GM13977 (cell line): ENCODE results near the gene CAGE1.

Source experiments
- DNase-seq: peaks from one replicate; pipeline ENCODE4 v3.0.0; 2012; ENCODE audit warnings: low spot score
- in situ Hi-C: fragments of 300-500 bp; cut with MboI; formaldehyde crosslinking; loops from one replicate; pipeline ENCODE4 v1.12.0; 2022; ENCODE audit warnings: low sequenced_read_pairs, low pct_unique_long_range_greater_than_20kb, mixed read lengths, inconsistent platforms; ENCODE audit not compliant: unreplicated experiment
- TF ChIP-seq, protein P1 (sequence below): IDR thresholded peaks from 2 replicates; pipeline ENCODE4 v1.5.1; 2012; ENCODE audit warnings: mild to moderate bottlenecking, control low read depth; ENCODE audit not compliant: insufficient read depth; ENCODE audit errors: extremely low read depth, missing control alignments

Gene CAGE1

DNA sequence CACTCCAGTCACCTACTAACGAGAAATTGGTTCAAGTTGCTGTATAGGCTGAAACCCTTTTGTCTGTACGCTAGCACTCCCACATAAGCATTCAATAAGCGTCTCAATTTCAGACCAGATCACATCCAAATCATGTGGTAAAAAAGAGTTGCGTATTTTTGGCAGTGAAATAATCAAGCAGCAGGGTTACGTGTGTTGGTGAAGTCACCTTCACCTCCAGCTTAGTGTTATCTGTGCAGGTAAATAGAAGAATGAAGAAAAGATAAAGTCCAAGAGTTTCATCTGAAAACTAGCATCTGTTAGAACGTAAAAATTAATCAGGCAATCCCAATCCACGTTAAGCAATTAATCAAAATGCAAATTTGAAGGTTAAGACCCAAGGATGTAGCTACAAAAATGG lies 87.8 kb downstream of the CAGE1 start:
- TF ChIP-seq, protein P1, sequence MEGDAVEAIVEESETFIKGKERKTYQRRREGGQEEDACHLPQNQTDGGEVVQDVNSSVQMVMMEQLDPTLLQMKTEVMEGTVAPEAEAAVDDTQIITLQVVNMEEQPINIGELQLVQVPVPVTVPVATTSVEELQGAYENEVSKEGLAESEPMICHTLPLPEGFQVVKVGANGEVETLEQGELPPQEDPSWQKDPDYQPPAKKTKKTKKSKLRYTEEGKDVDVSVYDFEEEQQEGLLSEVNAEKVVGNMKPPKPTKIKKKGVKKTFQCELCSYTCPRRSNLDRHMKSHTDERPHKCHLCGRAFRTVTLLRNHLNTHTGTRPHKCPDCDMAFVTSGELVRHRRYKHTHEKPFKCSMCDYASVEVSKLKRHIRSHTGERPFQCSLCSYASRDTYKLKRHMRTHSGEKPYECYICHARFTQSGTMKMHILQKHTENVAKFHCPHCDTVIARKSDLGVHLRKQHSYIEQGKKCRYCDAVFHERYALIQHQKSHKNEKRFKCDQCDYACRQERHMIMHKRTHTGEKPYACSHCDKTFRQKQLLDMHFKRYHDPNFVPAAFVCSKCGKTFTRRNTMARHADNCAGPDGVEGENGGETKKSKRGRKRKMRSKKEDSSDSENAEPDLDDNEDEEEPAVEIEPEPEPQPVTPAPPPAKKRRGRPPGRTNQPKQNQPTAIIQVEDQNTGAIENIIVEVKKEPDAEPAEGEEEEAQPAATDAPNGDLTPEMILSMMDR = no peak
- DNase-seq = no peak
- in situ Hi-C loops = no loop called here

DNA sequence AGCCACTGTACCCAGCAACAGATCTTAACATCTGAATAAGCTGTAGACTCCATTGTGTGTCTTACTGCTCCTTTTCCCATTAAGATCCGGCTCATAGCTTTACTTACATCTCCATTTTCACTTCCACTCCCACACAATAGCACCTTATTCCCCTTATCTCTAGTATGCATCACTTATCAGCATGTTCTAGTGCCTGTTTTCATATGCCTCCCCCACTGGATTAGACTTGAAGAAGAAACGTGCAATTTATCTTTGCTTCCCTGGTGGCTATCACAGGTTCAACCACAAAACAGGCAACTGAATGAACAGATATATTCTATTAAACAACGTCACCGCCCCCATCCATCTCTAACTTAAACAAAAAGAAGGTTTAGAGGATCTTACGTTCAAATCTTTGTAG lies 88.6 kb downstream of the CAGE1 start:
- in situ Hi-C loops = no loop called here
- TF ChIP-seq, protein P1 = no peak
- DNase-seq = no peak

DNA sequence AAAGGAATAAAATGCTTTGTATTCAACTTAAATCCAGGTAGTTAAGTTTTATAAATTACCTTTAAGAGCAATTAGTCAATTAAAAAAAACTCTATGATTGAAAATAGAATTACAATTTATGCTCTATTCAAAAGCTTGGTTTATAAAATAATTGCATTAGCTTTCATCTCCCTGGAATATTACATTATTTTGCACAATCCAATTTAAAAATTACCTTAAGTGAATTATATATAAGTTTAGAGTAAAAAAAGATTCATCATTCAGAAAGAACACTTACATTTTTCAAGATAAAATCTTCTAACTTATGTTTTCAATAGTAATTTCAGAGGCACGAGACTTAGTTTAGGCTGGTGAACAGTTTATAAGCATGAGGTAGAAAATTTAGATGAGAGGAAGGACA lies 91.4 kb downstream of the CAGE1 start:
- TF ChIP-seq, protein P1 = no peak
- DNase-seq = no peak
- in situ Hi-C loops = loop anchor here (25.0 kb wide), 2 partner anchors 89 to 739 kb away; partner anchors contain the start of genes CAGE1 and RIOK1

DNA sequence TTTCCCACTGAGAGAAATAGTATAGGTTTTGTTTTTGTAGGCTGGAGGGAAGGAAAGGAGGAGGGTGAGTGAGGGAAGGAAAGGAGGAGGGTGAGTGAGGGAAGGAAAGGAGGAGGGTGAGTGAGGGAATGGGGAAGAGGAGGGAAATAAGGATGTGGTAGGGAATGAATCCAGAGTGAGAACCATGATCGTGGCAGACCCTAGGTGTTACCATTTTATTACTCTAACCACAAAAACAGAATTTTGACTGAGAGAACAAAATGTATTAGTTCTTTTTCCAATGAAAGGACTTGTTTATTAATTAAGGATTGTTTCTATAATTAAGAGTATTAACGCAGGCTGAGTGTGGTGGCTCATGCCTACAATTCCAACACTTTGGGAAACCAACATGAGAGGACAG lies 92.9 kb downstream of the CAGE1 start:
- in situ Hi-C loops = loop anchor here (25.0 kb wide), 2 partner anchors 91 to 741 kb away; partner anchors contain the start of genes CAGE1 and RIOK1
- no peak for DNase-seq
- TF ChIP-seq, protein P1 = no peak

DNA sequence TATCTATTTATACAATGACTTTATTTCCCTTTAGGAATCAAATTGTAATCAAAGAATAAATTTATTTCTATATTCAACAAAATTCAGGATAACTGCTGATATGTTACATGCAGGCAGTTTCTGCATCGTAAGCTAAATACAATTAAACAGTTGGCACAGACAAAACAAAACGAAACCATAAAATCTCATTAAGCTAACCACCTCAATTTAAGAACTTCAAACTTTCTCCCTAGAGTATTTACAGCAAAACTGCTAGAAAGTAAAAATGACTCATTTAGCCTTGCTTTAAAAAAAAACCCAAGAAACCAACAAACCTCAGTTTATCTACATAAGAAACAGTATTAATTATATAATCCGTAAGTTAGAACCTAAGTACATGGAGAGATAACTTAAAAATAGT lies 93.6 kb downstream of the CAGE1 start:
- in situ Hi-C loops = loop anchor here (25.0 kb wide), 2 partner anchors 91 to 741 kb away; partner anchors contain the start of genes CAGE1 and RIOK1
- no peak for DNase-seq
- TF ChIP-seq, protein P1 = no peak

DNA sequence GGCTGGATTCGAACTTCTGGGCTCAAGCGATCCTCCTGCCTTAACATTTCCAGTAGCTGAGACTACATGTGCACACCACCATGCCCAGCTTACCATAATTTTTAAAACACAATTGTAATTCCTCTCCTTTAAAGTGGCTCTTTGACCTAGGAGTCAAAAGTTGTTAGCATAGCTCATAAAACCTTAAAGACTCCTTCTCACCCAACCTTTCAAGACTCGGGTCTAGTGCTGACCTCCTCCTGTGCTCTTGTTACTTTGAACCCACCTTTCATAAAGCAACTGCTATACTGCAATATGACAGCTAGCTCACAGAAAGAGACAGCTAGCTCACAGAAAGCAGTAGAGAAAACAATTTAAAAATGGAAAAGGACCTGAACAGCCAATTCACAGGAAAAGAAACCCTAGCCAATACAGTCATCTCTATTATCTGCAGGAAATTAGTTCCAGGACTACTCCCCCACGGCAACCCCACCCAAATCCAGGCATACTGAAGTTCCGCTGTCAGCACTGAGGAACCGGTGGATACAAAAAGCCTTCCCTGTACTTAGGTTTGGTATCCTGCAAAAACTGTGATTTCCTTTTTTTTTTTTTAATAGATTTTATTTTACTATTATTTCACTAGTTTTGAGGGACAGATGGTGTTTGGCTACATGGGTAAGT lies 96.8 kb downstream of the CAGE1 start:
- TF ChIP-seq, protein P1 = no peak
- in situ Hi-C loops = loop anchor here (25.0 kb wide), 2 partner anchors 95 to 745 kb away; partner anchors contain the start of genes CAGE1 and RIOK1
- no peak for DNase-seq
